Tibial artery (tissue), 4 donors: ENCODE data around the gene AHRR.

ENCODE experiments used
- DNase-seq, 2 donors: peaks; one replicate each; pipeline ENCODE4 v3.0.0-alpha.2; 2019
- H3K27ac ChIP-seq, 2 donors: fragments of 200-600 bp; sonication (generic) in 1 of 2; 1 replicate in 1 of 2; 2 replicates in 1 of 2; pipeline ENCODE4 v1.5.1; 2018 to 2019; ENCODE audit warnings: mild to moderate bottlenecking in 1 of 2
- H3K27me3 ChIP-seq, 2 donors: fragments of 200-600 bp; sonication (generic) in 1 of 2; one replicate each; pipeline versions ENCODE4 v1.5.1 to v1.6.0; 2016 to 2019
- H3K36me3 ChIP-seq, 3 donors: fragments of 200-600 bp; sonication (generic) in 2 of 3; one replicate each; pipeline ENCODE4 v1.5.1; 2016 to 2019; ENCODE audit warnings: mild to moderate bottlenecking in 2 of 3
- H3K4me1 ChIP-seq, 4 donors: fragments of 200-600 bp; sonication (generic) in 2 of 4; 1 replicate in 3 of 4; 2 replicates in 1 of 4; pipeline ENCODE4 v1.5.1; 2016 to 2019
- H3K4me3 ChIP-seq, 2 donors: fragments of 200-600 bp; sonication (generic) in 1 of 2; 1 replicate in 1 of 2; 2 replicates in 1 of 2; pipeline ENCODE4 v1.5.1; 2018 to 2019; ENCODE audit warnings: mild to moderate bottlenecking in 2 of 2
- H3K9me3 ChIP-seq, 3 donors: fragments of 200-600 bp; sonication (generic) in 1 of 3; one replicate each; pipeline ENCODE4 v1.5.1; 2016 to 2019
- CTCF ChIP-seq, 2 experiments: fragments of 200-600 bp in 1 of 2; fragments of 450-650 bp in 1 of 2; IDR thresholded peaks; one replicate each; pipeline ENCODE4 v1.5.1; 2017 to 2019; ENCODE audit warnings: antibody characterized with exemption in 2 of 2, mild to moderate bottlenecking in 1 of 2, moderate library complexity in 1 of 2
- intact Hi-C: fragments of 100-400 bp; cut with DNase I; formaldehyde crosslinking; loops from one replicate; pipeline ENCODE4 v1.15.0; 2023; ENCODE audit warnings: low total_unique reads

AHRR gene

DNA sequence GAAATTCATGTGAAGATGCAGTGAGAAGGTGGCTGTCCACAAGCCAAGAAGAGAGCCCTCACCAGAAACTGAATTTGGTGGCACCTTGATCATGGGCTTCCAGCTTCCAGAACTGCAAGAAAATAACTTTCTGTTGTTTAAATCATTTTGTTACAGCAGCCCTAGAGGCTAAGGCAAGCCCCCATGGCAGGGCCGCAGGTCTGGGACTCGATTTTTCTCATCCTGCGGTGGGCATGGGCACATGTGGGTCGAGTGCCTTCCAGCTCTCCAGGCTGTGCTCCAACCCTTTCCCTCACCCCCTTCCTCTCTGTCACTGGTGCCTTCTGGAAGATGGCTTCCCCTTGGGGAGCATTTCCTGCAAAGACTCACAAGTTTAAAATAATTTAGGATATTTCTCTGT, 40.7 kb downstream of the AHRR start:
- intact Hi-C loops = no loop called here
- Histone ChIP-seq H3K4me3 (no peak overlapping the region), H3K36me3 (no peaks in the 10 kb centered on the region), H3K27me3 (no peaks in the 10 kb centered on the region), H3K4me1 (no peaks in the 10 kb centered on the region), H3K27ac (no peak overlapping the region), H3K9me3 (peaks cover 0 to 13% (median 9%) of the 10 kb centered on the region in 3 donors)
- TF ChIP-seq CTCF (IDR thresholded peaks at IDR 0.05) = no peak
- no peak for DNase-seq

GRCh38 chr5:362978-363765, 41.7 kb downstream of the AHRR start:
- DNase-seq = peak in 1 of 2 donors; percentile 17
- intact Hi-C loops = no loop called here
- no peak overlapping the region for H3K4me3 ChIP-seq

GRCh38 chr5:364497-364896, 43.0 kb downstream of the AHRR start:
- DNase-seq = no peak
- intact Hi-C loops = no loop called here
- Histone ChIP-seq H3K27ac (no peak overlapping the region), H3K27me3 (no peaks in the 10 kb centered on the region), H3K9me3 (peaks cover 0 to 13% (median 9%) of the 10 kb centered on the region in 3 donors), H3K36me3 (no peaks in the 10 kb centered on the region), H3K4me1 (no peaks in the 10 kb centered on the region), H3K4me3 (no peak overlapping the region)
- TF ChIP-seq CTCF (IDR thresholded peaks at IDR 0.05) = no peak

More at GRCh38 chr5:362978-363765, 41.7 kb downstream of the AHRR start:
- H3K36me3 ChIP-seq = no peaks in the 10 kb centered on the region
- no peaks in the 10 kb centered on the region for H3K27me3 ChIP-seq
- no peak for TF ChIP-seq CTCF (IDR thresholded peaks at IDR 0.05)
- no peak overlapping the region for H3K27ac ChIP-seq
- no peaks in the 10 kb centered on the region for H3K4me1 ChIP-seq
- peaks cover 0 to 13% (median 9%) of the 10 kb centered on the region in 3 donors for H3K9me3 ChIP-seq

GRCh38 chr5:366541-367357, 45.2 kb downstream of the AHRR start:
- intact Hi-C loops = no loop called here
- peaks cover 0 to 8% of the 10 kb centered on the region in 2 donors for H3K27me3 ChIP-seq
- H3K27ac ChIP-seq = no peak overlapping the region
- H3K4me1 ChIP-seq = no peaks in the 10 kb centered on the region
- H3K9me3 ChIP-seq = peaks cover 0 to 13% (median 9%) of the 10 kb centered on the region in 3 donors
- no peak for TF ChIP-seq CTCF (IDR thresholded peaks at IDR 0.05)
- no peaks in the 10 kb centered on the region for H3K36me3 ChIP-seq
- no peak overlapping the region for H3K4me3 ChIP-seq
- peak in 1 of 2 donors; percentile 17 for DNase-seq

DNA sequence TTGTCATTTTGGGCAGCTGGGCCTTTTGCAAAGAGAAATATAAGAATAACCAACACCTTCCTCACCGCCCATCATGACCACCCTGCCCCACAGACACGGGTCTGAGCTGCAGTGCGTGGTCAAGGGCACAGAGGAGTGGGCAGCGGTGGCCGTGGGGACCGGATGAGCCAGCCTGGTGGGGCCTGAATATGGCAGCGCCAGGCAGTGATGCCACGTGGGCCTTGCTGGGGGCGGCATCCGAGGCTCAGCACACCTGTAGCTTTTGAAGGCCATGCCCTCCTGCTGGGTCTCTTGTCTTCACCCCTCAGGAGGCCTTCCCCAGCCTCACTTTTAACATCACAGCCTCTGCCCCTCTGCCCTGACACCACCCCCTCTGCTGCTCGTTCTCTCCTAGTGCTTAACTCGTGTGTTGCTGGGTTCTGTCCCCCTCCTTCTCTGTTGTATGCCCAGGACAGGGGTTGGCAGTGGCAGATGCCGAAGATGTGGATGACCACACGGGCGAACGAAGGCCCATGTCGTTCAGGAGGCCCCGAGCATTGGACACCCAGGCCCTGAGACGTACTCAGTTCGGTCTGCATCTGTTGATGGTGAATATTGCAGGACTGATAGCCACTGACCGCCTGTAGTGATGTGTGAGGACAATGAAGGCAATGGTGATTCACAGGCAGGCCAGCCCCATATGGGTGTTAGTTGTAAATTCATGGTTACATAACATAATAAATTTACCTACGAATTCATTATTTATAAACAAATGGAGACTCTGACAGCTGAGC, 46.0 kb downstream of the AHRR start:
- H3K9me3 ChIP-seq = peaks cover 0 to 13% (median 9%) of the 10 kb centered on the region in 3 donors
- no peak overlapping the region for H3K27ac ChIP-seq
- no peaks in the 10 kb centered on the region for H3K36me3 ChIP-seq
- intact Hi-C loops = no loop called here
- peaks cover 0 to 14% of the 10 kb centered on the region in 2 donors for H3K27me3 ChIP-seq
- H3K4me3 ChIP-seq = no peak overlapping the region
- peak in 1 of 2 donors; percentile 44 for DNase-seq
- H3K4me1 ChIP-seq = no peaks in the 10 kb centered on the region
- no peak for TF ChIP-seq CTCF (IDR thresholded peaks at IDR 0.05)
